K562 (cell line): Measurements from ENCODE around the gene DNAH9. TPM values are rescaled to one million over a fixed set of nuclear protein-coding genes. Genes with fewer than 3 reads are reported as not detected.

Experiments
- ATAC-seq: fragments of 200-7000 bp; cut with Tn5 transposase; 3 replicates; pipeline ENCODE4 v1.9.1; 2020; ENCODE audit warnings: moderate library complexity
- BruUV-seq: library from RNA; stranded (reverse); fragments of 400-500 nt; replicated peaks from 2 replicates; lab custom pipeline; 2021; lab: Mats Ljungman, UMichigan
- CTCF ChIA-PET: fragments of 300-600 bp; formaldehyde crosslinking; extraction: SDS; loops from one replicate; lab custom pipeline; 2021; ENCODE audit warnings: low intra/inter-chr PET ratio; lab: Yijun Ruan, JAX
- POLR2A ChIA-PET: fragments of 300-600, 350-650 bp; sonication (Branson Sonifier 250); formaldehyde crosslinking; extraction: SDS; loops from one replicate; lab custom pipeline; 2021; ENCODE audit warnings: antibody characterized with exemption, inconsistent platforms; lab: Yijun Ruan, JAX
- DNase-seq, 4 experiments: peaks; one replicate each; pipeline versions ENCODE4 v3.0.0 to v3.0.0-alpha.2; 2011 to 2018; ENCODE audit warnings: low spot score in 3 of 4, mixed read lengths in 3 of 4; ENCODE audit errors: extremely low read depth in 1 of 4
- FAIRE-seq: peaks from 2 replicates; lab custom pipeline; 2011; peaks lifted over from hg19 to GRCh38; lab: Jason Lieb, UNC
- H2AFZ ChIP-seq: 2 replicates; pipeline ENCODE4 v1.6.0; 2011; ENCODE audit warnings: low read depth, low read length, control low read depth, inconsistent platforms
- H3K27ac ChIP-seq: fragments of 200-600 bp; 3 replicates; pipeline ENCODE4 v1.8.0; 2011; ENCODE audit warnings: low read depth, mild to moderate bottlenecking, control low read depth, inconsistent platforms, low read length, moderate library complexity, mixed read lengths; ENCODE audit errors: extremely low read depth
- H3K27me3 ChIP-seq, 2 experiments: fragments of 300-600 bp in 1 of 2; 2 replicates in 1 of 2; 3 replicates in 1 of 2; pipeline versions ENCODE4 v1.6.0 to v1.8.0; 2011; ENCODE audit warnings: inconsistent platforms in 2 of 2, low read length in 2 of 2, mild to moderate bottlenecking in 1 of 2, mixed read lengths in 1 of 2, moderate library complexity in 1 of 2; ENCODE audit not compliant: control insufficient read depth in 2 of 2, insufficient read depth in 2 of 2
- H3K36me3 ChIP-seq: fragments of 300-600 bp; 3 replicates; pipeline ENCODE4 v1.8.0; 2011; ENCODE audit warnings: mild to moderate bottlenecking, low read length, inconsistent platforms; ENCODE audit not compliant: control insufficient read depth, insufficient read depth
- H3K4me1 ChIP-seq, 2 experiments: fragments of 200-600 bp in 1 of 2; replicated peaks in 1 of 2; 2 replicates in 1 of 2; 3 replicates in 1 of 2; pipeline versions ENCODE4 v1.5.1 to v1.8.0; 2011; ENCODE audit warnings: inconsistent platforms in 2 of 2, low read length in 2 of 2, mild to moderate bottlenecking in 1 of 2, mixed read lengths in 1 of 2, moderate library complexity in 1 of 2; ENCODE audit not compliant: control insufficient read depth in 2 of 2, insufficient read depth in 2 of 2
- H3K4me2 ChIP-seq: 2 replicates; pipeline ENCODE4 v1.6.1; 2011; ENCODE audit warnings: low read length, control low read depth, inconsistent platforms, mixed read lengths; ENCODE audit not compliant: insufficient read depth
- H3K4me3 ChIP-seq: fragments of 200-600 bp; sonication (generic), shearing (Covaris generic); 2 replicates; pipeline ENCODE4 v1.5.1; 2016; ENCODE audit warnings: control low read depth, inconsistent platforms
- H3K79me2 ChIP-seq: fragments of 200-600 bp; 3 replicates; pipeline ENCODE4 v1.8.0; 2011; ENCODE audit warnings: low read length, inconsistent platforms; ENCODE audit not compliant: control insufficient read depth, insufficient read depth
- H3K9ac ChIP-seq, 2 experiments: 2 replicates each; pipeline versions ENCODE4 v1.6.0 to v1.6.1; 2011; ENCODE audit warnings: low read depth in 2 of 2, low read length in 2 of 2, control low read depth in 1 of 2, inconsistent platforms in 1 of 2, mild to moderate bottlenecking in 1 of 2, mixed read lengths in 1 of 2; ENCODE audit not compliant: insufficient read depth in 1 of 2
- H3K9me1 ChIP-seq: one replicate; pipeline ENCODE4 v1.6.0; 2011; ENCODE audit warnings: inconsistent platforms, mild to moderate bottlenecking, low read length, moderate library complexity; ENCODE audit not compliant: control insufficient read depth, insufficient read depth
- H3K9me3 ChIP-seq: replicated peaks from 2 replicates; pipeline ENCODE4 v1.5.1; 2011; ENCODE audit warnings: low read depth, low read length, inconsistent platforms; ENCODE audit not compliant: control insufficient read depth, insufficient read depth
- H4K20me1 ChIP-seq: replicated peaks from 2 replicates; pipeline ENCODE4 v1.6.1; 2011; ENCODE audit warnings: low read length, inconsistent platforms, mixed read lengths; ENCODE audit not compliant: control insufficient read depth, insufficient read depth
- CEBPB ChIP-seq: fragments of 450-650 bp; IDR thresholded peaks from 2 replicates; pipeline ENCODE4 v1.6.1; 2016; ENCODE audit warnings: missing genetic modification characterization, missing compliant biosample characterization
- HMG20B ChIP-seq: fragments of 250-450 bp; sonication (Bioruptor Pico); IDR thresholded peaks from 2 replicates; pipeline ENCODE4 v1.5.0; 2021; ENCODE audit warnings: mild to moderate bottlenecking
- MAFF ChIP-seq: IDR thresholded peaks from 2 replicates; pipeline ENCODE4 v1.6.1; 2012; ENCODE audit warnings: low read length, improper control_type of control experiment
- MEF2A ChIP-seq: IDR thresholded peaks from 2 replicates; pipeline ENCODE4 v1.6.1; 2011; ENCODE audit warnings: low read depth, mild to moderate bottlenecking, low read length, moderate library complexity; ENCODE audit not compliant: control insufficient read depth
- PCBP2 ChIP-seq: fragments of 200-400 bp; formaldehyde crosslinking; IDR thresholded peaks from 2 replicates; pipeline ENCODE4 v1.6.1; 2018; ENCODE audit warnings: low read length, low read depth, mild to moderate bottlenecking, moderate library complexity; ENCODE audit not compliant: poor library complexity, severe bottlenecking
- RBM17 ChIP-seq: fragments of 200-400 bp; formaldehyde crosslinking; IDR thresholded peaks from 2 replicates; pipeline ENCODE4 v1.6.1; 2017; ENCODE audit warnings: low read depth, mild to moderate bottlenecking, low read length, borderline replicate concordance
- ZNF316 ChIP-seq: fragments of 450-650 bp; IDR thresholded peaks from 2 replicates; pipeline ENCODE4 v1.6.1; 2016
- ZNF445 ChIP-seq: fragments of 250-450 bp; sonication (Bioruptor Pico); IDR thresholded peaks from 2 replicates; pipeline ENCODE4 v1.4.0; 2020; ENCODE audit warnings: low read depth, mild to moderate bottlenecking, moderate library complexity
- ZNF644 ChIP-seq: fragments of 200-800 bp; sonication (Bioruptor generic); IDR thresholded peaks from 2 replicates; pipeline ENCODE4 v1.6.1; 2016; ENCODE audit warnings: low read depth, missing genetic modification characterization, missing compliant biosample characterization
- WGBS: fragments of 100-300 bp; shearing (Covaris generic); methylation state at CpG from one replicate; pipeline ENCODE4 v1.1.6; 2016; ENCODE audit warnings: low coverage, mixed read lengths; ENCODE audit not compliant: insufficient coverage; ENCODE audit errors: missing lambda C conversion rate; 5-methylcytosine and 5-hydroxymethylcytosine counted together
- in situ Hi-C: fragments of 300-500 bp; cut with MboI; formaldehyde crosslinking; loops from 4 replicates; pipeline ENCODE4 v1.15.0; 2018; ENCODE audit warnings: inconsistent platforms, mixed read lengths
- intact Hi-C: fragments of 100-400 bp; cut with micrococcal nuclease; formaldehyde crosslinking; loops from 2 replicates; pipeline ENCODE4 v1.14.2; 2022
- polyA plus RNA-seq, 8 experiments: library from polyadenylated mRNA; depleted of rRNA in 4 of 8; stranded (reverse) in 5 of 8; unstranded in 3 of 8; fragments of >200 nt; fragmentation: Nextera tagmentation in 2 of 8; fragmentation: Illumina TruSeq in 1 of 8; extraction: Ambion mirVana in 2 of 8; extraction: Trizol in 1 of 8; gene quantifications; 2 replicates each; pipeline versions ENCODE4 v1.2.1 to v1.2.3, GENCODE V29; 2011 to 2014; ENCODE audit warnings: inconsistent platforms in 1 of 8, missing spikeins in 1 of 8
- total RNA-seq, 7 experiments: library from RNA; depleted of rRNA in 6 of 7; stranded (reverse); fragments of >200 nt in 6 of 7; fragmentation: Illumina TruSeq in 2 of 7; extraction: Trizol in 2 of 7; gene quantifications; 2 replicates each; pipeline versions ENCODE4 v1.2.1 to v1.2.3, GENCODE V29; 2011 to 2021; ENCODE audit warnings: low replicate concordance in 1 of 7
- TF ChIP-seq, protein P1 (sequence below): fragments of 250-450 bp; sonication (Bioruptor Pico); IDR thresholded peaks from 2 replicates; pipeline ENCODE4 v1.4.0; 2020
- TF ChIP-seq, protein P2 (sequence below): IDR thresholded peaks from 3 replicates; pipeline ENCODE4 v1.6.1; 2011; ENCODE audit warnings: borderline replicate concordance, mild to moderate bottlenecking, moderate library complexity; ENCODE audit not compliant: insufficient read length; ENCODE audit errors: extremely low read depth
- TF ChIP-seq, protein P3 (sequence below): IDR thresholded peaks from 3 replicates; pipeline ENCODE4 v1.6.1; 2011; ENCODE audit warnings: borderline replicate concordance, mild to moderate bottlenecking; ENCODE audit not compliant: insufficient read length, insufficient read depth

DNAH9 gene
- total and polyA plus RNA-seq, 9 of the 15 experiments (the other 6 are each of a cell fraction or from before 2014, with no cell fraction given), result not detected

DNA sequence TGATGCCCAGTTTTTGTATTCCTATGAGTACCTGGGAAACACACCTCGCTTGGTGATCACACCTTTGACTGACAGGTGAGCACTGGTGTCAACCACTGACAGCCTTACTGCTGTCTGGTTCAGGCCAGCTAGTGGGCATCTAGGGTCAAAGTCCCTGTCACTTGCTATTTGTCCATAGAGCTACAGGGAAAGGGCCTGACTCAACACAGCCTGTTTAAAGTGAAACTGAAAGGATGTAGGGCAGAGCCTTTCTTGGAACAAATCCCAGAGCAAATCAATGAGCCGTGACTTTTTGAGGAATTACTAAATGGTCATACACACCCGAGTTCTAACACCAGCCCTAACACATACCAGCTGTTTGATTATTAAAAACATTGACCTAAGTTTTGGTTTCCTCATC lies 106.8 kb downstream of the DNAH9 start (continued):
- TF ChIP-seq, protein P1, sequence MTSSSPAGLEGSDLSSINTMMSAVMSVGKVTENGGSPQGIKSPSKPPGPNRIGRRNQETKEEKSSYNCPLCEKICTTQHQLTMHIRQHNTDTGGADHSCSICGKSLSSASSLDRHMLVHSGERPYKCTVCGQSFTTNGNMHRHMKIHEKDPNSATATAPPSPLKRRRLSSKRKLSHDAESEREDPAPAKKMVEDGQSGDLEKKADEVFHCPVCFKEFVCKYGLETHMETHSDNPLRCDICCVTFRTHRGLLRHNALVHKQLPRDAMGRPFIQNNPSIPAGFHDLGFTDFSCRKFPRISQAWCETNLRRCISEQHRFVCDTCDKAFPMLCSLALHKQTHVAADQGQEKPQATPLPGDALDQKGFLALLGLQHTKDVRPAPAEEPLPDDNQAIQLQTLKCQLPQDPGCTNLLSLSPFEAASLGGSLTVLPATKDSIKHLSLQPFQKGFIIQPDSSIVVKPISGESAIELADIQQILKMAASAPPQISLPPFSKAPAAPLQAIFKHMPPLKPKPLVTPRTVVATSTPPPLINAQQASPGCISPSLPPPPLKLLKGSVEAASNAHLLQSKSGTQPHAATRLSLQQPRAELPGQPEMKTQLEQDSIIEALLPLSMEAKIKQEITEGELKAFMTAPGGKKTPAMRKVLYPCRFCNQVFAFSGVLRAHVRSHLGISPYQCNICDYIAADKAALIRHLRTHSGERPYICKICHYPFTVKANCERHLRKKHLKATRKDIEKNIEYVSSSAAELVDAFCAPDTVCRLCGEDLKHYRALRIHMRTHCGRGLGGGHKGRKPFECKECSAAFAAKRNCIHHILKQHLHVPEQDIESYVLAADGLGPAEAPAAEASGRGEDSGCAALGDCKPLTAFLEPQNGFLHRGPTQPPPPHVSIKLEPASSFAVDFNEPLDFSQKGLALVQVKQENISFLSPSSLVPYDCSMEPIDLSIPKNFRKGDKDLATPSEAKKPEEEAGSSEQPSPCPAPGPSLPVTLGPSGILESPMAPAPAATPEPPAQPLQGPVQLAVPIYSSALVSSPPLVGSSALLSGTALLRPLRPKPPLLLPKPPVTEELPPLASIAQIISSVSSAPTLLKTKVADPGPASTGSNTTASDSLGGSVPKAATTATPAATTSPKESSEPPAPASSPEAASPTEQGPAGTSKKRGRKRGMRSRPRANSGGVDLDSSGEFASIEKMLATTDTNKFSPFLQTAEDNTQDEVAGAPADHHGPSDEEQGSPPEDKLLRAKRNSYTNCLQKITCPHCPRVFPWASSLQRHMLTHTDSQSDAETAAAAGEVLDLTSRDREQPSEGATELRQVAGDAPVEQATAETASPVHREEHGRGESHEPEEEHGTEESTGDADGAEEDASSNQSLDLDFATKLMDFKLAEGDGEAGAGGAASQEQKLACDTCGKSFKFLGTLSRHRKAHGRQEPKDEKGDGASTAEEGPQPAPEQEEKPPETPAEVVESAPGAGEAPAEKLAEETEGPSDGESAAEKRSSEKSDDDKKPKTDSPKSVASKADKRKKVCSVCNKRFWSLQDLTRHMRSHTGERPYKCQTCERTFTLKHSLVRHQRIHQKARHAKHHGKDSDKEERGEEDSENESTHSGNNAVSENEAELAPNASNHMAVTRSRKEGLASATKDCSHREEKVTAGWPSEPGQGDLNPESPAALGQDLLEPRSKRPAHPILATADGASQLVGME (CRISPR knock-in tag), result no peak
- TF ChIP-seq ZNF644 (tag) (no peak), HMG20B (CRISPR knock-in tag) (no peak), ZNF445 (CRISPR knock-in tag) (no peak)

DNA sequence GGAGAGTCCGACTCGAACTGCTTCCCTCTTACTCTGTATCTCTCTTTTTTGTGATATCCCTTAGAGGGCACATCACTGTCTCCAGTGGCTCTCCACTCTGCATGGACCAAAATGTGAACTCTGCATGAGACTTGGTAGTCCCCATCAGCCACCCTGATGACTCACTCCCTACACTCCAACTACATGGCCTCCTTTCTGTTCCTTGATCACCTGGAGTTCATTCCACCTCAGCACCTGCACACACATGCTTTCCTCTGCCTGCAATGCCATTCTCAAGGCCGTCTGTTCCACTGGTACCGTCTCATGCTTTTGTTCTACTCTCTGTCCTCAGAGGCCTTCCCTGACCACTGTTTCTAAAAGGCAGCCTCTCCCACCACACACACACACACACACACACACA lies 109.3 kb downstream of the DNAH9 start:
- H4K20me1 ChIP-seq, result no peaks in the 10 kb centered on the region
- H3K4me3 ChIP-seq, result no peak overlapping the region
- no peak for DNase-seq
- FAIRE-seq, result no peak
- ChIA-PET CTCF (no interaction called here), POLR2A (no interaction called here)
- H3K4me2 ChIP-seq, result no peak overlapping the region
- no CpG with 5 or more reads among the region's 4 CpGs for WGBS
- H2AFZ ChIP-seq, result no peak overlapping the region
- no TSS peak for BruUV-seq
- H3K79me2 ChIP-seq, result no peaks in the 10 kb centered on the region
- in situ Hi-C loops, result no loop called here
- intact Hi-C loops, result no loop called here
- no peak overlapping the region for H3K27ac ChIP-seq
- H3K9ac ChIP-seq, result no peak overlapping the region
- no peak for ATAC-seq
- H3K4me1 ChIP-seq, result no peaks in the 10 kb centered on the region
- no peaks in the 10 kb centered on the region for H3K9me3 ChIP-seq
- H3K27me3 ChIP-seq, result no peaks in the 10 kb centered on the region; a peak in 1 of 5 replicates
- H3K36me3 ChIP-seq, result no peaks in the 10 kb centered on the region
- H3K9me1 ChIP-seq, result no peaks in the 10 kb centered on the region
- TF ChIP-seq, protein P2, sequence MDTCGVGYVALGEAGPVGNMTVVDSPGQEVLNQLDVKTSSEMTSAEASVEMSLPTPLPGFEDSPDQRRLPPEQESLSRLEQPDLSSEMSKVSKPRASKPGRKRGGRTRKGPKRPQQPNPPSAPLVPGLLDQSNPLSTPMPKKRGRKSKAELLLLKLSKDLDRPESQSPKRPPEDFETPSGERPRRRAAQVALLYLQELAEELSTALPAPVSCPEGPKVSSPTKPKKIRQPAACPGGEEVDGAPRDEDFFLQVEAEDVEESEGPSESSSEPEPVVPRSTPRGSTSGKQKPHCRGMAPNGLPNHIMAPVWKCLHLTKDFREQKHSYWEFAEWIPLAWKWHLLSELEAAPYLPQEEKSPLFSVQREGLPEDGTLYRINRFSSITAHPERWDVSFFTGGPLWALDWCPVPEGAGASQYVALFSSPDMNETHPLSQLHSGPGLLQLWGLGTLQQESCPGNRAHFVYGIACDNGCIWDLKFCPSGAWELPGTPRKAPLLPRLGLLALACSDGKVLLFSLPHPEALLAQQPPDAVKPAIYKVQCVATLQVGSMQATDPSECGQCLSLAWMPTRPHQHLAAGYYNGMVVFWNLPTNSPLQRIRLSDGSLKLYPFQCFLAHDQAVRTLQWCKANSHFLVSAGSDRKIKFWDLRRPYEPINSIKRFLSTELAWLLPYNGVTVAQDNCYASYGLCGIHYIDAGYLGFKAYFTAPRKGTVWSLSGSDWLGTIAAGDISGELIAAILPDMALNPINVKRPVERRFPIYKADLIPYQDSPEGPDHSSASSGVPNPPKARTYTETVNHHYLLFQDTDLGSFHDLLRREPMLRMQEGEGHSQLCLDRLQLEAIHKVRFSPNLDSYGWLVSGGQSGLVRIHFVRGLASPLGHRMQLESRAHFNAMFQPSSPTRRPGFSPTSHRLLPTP, result no peak
- TF ChIP-seq RBM17 (no peak), MAFF (no peak), PCBP2 (no peak), MEF2A (no peak), ZNF316 (no peak), CEBPB (tag) (no peak)
- TF ChIP-seq, protein P3, sequence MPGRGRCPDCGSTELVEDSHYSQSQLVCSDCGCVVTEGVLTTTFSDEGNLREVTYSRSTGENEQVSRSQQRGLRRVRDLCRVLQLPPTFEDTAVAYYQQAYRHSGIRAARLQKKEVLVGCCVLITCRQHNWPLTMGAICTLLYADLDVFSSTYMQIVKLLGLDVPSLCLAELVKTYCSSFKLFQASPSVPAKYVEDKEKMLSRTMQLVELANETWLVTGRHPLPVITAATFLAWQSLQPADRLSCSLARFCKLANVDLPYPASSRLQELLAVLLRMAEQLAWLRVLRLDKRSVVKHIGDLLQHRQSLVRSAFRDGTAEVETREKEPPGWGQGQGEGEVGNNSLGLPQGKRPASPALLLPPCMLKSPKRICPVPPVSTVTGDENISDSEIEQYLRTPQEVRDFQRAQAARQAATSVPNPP, result no peak
